HCT116 (cell line): ENCODE data around the gene GATC. TPM values are rescaled to one million over a fixed set of nuclear protein-coding genes. Genes with fewer than 3 reads are reported as not detected.

ENCODE experiments used
- ATAC-seq: fragments of 200-7000 bp; cut with Tn5 transposase; 2 replicates; pipeline ENCODE4 v1.9.1; 2020; ENCODE audit warnings: mild to moderate bottlenecking, moderate library complexity
- BruUV-seq: library from RNA; stranded (reverse); fragments of 400-500 nt; replicated peaks from 2 replicates; lab custom pipeline; 2021; lab: Mats Ljungman, UMichigan
- CTCF ChIA-PET: fragments of 300-600 bp; sonication (Branson Sonifier 250); formaldehyde crosslinking; loops from one replicate; lab custom pipeline; 2021; ENCODE audit warnings: antibody characterized with exemption; lab: Charles Lee
- POLR2A ChIA-PET: fragments of 300-600, 350-600 bp; sonication (Branson Sonifier 250); formaldehyde crosslinking; loops from one replicate; lab custom pipeline; 2021; ENCODE audit warnings: antibody characterized with exemption; lab: Charles Lee
- RAD21 ChIA-PET, 2 experiments: fragments of 300-600 bp; sonication (Branson Sonifier 250); formaldehyde crosslinking; loops; one replicate each; lab custom pipeline; 2023; ENCODE audit warnings: low total read pairs in 2 of 2; ENCODE audit not compliant: uncharacterized antibody in 2 of 2, unreplicated experiment in 2 of 2, low non-redundant PET in 1 of 2; lab: Charles Lee
- DNase-seq: peaks from one replicate; pipeline ENCODE4 v3.0.0-alpha.2; 2010; ENCODE audit warnings: low read depth, low spot score
- H2AFZ ChIP-seq: fragments of 200-600 bp; shearing (Covaris generic), sonication (generic); 2 replicates; pipeline ENCODE4 v1.6.1; 2017; ENCODE audit warnings: low read depth, mixed run types, mixed read lengths, antibody characterized with exemption, low read length; ENCODE audit not compliant: poor library complexity, severe bottlenecking
- H3K27ac ChIP-seq: 2 replicates; pipeline ENCODE4 v1.5.1; 2012; ENCODE audit warnings: low read depth, low read length
- H3K27me3 ChIP-seq: fragments of 200-600 bp; sonication (generic); 2 replicates; pipeline ENCODE4 v1.6.1; 2016; ENCODE audit warnings: mixed run types, low read length, mixed read lengths; ENCODE audit not compliant: insufficient read depth
- H3K36me3 ChIP-seq, 2 experiments: fragments of 200-500 bp in 1 of 2; fragments of 200-600 bp in 1 of 2; sonication (Bioruptor generic) in 1 of 2; sonication (generic) in 1 of 2; 2 replicates each; pipeline versions ENCODE4 v1.5.1 to v1.6.1; 2014 to 2016; ENCODE audit warnings: low read length in 2 of 2, inconsistent platforms in 1 of 2, mixed read lengths in 1 of 2, mixed run types in 1 of 2; ENCODE audit not compliant: insufficient read depth in 2 of 2, control insufficient read depth in 1 of 2
- H3K4me1 ChIP-seq, 2 experiments: fragments of 200-600 bp in 1 of 2; sonication (generic) in 1 of 2; 2 replicates each; pipeline versions ENCODE4 v1.5.1 to v1.6.1; 2012 to 2017; ENCODE audit warnings: low read length in 2 of 2, inconsistent platforms in 1 of 2, mild to moderate bottlenecking in 1 of 2, mixed read lengths in 1 of 2, mixed run types in 1 of 2, moderate library complexity in 1 of 2; ENCODE audit not compliant: insufficient read depth in 2 of 2, control insufficient read depth in 1 of 2
- H3K4me2 ChIP-seq: fragments of 200-600 bp; sonication (generic); 2 replicates; pipeline ENCODE4 v1.6.1; 2017; ENCODE audit warnings: mixed run types, low read length, mixed read lengths
- H3K4me3 ChIP-seq, 2 experiments: fragments of 200-600 bp in 1 of 2; sonication (generic) in 1 of 2; replicated peaks in 1 of 2; 2 replicates each; pipeline ENCODE4 v1.5.1; 2011 to 2016; ENCODE audit warnings: low read length in 2 of 2, control low read depth in 1 of 2, low read depth in 1 of 2, mild to moderate bottlenecking in 1 of 2, mixed read lengths in 1 of 2, mixed run types in 1 of 2
- H3K79me2 ChIP-seq: fragments of 200-600 bp; sonication (generic); 2 replicates; pipeline ENCODE4 v1.6.1; 2017; ENCODE audit warnings: mild to moderate bottlenecking, mixed run types, low read length, moderate library complexity, mixed read lengths; ENCODE audit not compliant: insufficient read depth
- H3K9ac ChIP-seq: fragments of 200-600 bp; sonication (generic); 2 replicates; pipeline ENCODE4 v1.6.1; 2016; ENCODE audit warnings: low read length, mixed read lengths
- H3K9me2 ChIP-seq: fragments of 200-600 bp; sonication (generic), shearing (Covaris generic); 2 replicates; pipeline ENCODE4 v1.6.1; 2017; ENCODE audit warnings: mixed run types, mild to moderate bottlenecking, moderate library complexity; ENCODE audit not compliant: insufficient read depth
- H3K9me3 ChIP-seq, 2 experiments: fragments of 200-500 bp in 1 of 2; fragments of 200-600 bp in 1 of 2; sonication (Bioruptor generic) in 1 of 2; sonication (generic) in 1 of 2; 2 replicates each; pipeline ENCODE4 v1.6.1; 2014 to 2017; ENCODE audit warnings: low read length in 2 of 2, mixed read lengths in 2 of 2, inconsistent platforms in 1 of 2, low read depth in 1 of 2, mild to moderate bottlenecking in 1 of 2, mixed run types in 1 of 2, moderate library complexity in 1 of 2; ENCODE audit not compliant: control insufficient read depth in 1 of 2, insufficient read depth in 1 of 2
- H4K20me1 ChIP-seq: fragments of 200-600 bp; sonication (generic), shearing (Covaris generic); 2 replicates; pipeline ENCODE4 v1.6.1; 2017; ENCODE audit warnings: mixed run types, mild to moderate bottlenecking, moderate library complexity; ENCODE audit not compliant: insufficient read depth
- ATF3 ChIP-seq: IDR thresholded peaks from 2 replicates; pipeline ENCODE4 v1.6.1; 2012
- ELF1 ChIP-seq: IDR thresholded peaks from 2 replicates; pipeline ENCODE4 v1.6.1; 2012; ENCODE audit warnings: low read depth, borderline replicate concordance
- FOSL1 ChIP-seq: IDR thresholded peaks from 2 replicates; pipeline ENCODE4 v1.6.1; 2012; ENCODE audit warnings: low read depth
- POLR2A ChIP-seq: IDR thresholded peaks from 2 replicates; pipeline ENCODE4 v1.7.0; 2011; ENCODE audit warnings: borderline replicate concordance; ENCODE audit not compliant: insufficient read depth, insufficient read length; ENCODE audit errors: extremely low read depth
- REST ChIP-seq: IDR thresholded peaks from 2 replicates; pipeline ENCODE4 v1.6.1; 2012; ENCODE audit warnings: low read depth
- SIN3A ChIP-seq: IDR thresholded peaks from 2 replicates; pipeline ENCODE4 v1.6.1; 2012; ENCODE audit warnings: low read depth
- TCF7L2 ChIP-seq: IDR thresholded peaks from 2 replicates; pipeline ENCODE4 v1.7.0; 2011; ENCODE audit warnings: borderline replicate concordance, inconsistent platforms; ENCODE audit not compliant: insufficient read depth, insufficient read length; ENCODE audit errors: extremely low read depth
- YY1 ChIP-seq: IDR thresholded peaks from 2 replicates; pipeline ENCODE4 v1.6.1; 2011; ENCODE audit warnings: low read length, low read depth, moderate library complexity, mild to moderate bottlenecking; ENCODE audit not compliant: insufficient replicate concordance; ENCODE audit errors: extremely low read depth
- ZNF274 ChIP-seq: fragments of 200-500 bp; sonication (Bioruptor generic); IDR thresholded peaks from 2 replicates; pipeline ENCODE4 v1.6.1; 2014; ENCODE audit warnings: mild to moderate bottlenecking, low read depth, low read length, inconsistent platforms
- intact Hi-C: fragments of 100-400 bp; cut with micrococcal nuclease; formaldehyde crosslinking; loops from 2 replicates; pipeline ENCODE4 v1.10.0; 2022
- total RNA-seq: library from RNA; stranded (reverse); gene quantifications from one replicate; pipeline ENCODE4 v1.2.1, GENCODE V29; 2021; ENCODE audit not compliant: unreplicated experiment

GATC gene
- total RNA-seq, 1 experiment from 2014 or later, result 48.7 TPM

DNA sequence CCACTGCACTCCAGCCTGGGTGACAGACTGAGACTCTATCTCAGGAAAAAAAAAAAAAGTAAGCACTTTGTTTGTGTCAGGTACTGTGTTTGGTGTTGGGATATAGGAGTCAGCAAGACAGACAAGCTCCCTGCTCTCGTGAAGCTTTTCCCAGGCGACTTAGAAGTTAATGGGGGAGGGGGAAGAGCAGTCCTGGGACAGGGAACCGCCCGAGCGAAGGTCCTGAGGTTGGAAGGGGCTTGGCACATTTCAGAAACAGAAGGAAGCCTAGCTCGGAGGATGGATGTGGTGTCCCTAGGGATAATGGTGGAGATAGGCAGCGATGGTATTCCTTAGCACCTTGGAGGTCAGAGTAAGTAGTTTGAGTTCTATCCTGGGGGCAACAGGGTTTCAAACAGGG is 16.9 kb upstream of the GATC start:
- H3K4me3 ChIP-seq, result no peak overlapping the region
- intact Hi-C loops, result loop anchor here (5.0 kb wide), 1 partner anchor 52 kb away; no protein-coding TSS in a partner anchor
- DNase-seq (no peak), ATAC-seq (no peak)
- no peak overlapping the region for H3K9ac ChIP-seq
- no peaks in the 10 kb centered on the region for H3K9me2 ChIP-seq
- H3K4me1 ChIP-seq, result peaks cover 3 to 29% of the 10 kb centered on the region in 2 experiments; a peak in 3 of 4 replicates
- ChIA-PET POLR2A (interaction anchor here (0.7 kb wide), 1 partner anchor 99 kb away, joined by 3 read pairs; the partner anchor contains the start of gene COQ5), CTCF (interaction anchor here (0.6 to 1.3 kb wide), 3 partner anchors 12 to 94 kb away, joined by 3 read pairs; no protein-coding TSS in a partner anchor), RAD21 (no interaction called here)
- no peaks in the 10 kb centered on the region for H3K79me2 ChIP-seq
- no peaks in the 10 kb centered on the region for H3K36me3 ChIP-seq
- H3K27me3 ChIP-seq, result no peaks in the 10 kb centered on the region
- H2AFZ ChIP-seq, result no peak overlapping the region
- no peak for TF ChIP-seq SIN3A
- TF ChIP-seq FOSL1, result no peak
- no peak for TF ChIP-seq TCF7L2
- TF ChIP-seq ELF1, result no peak
- TF ChIP-seq POLR2A, result no peak
- no peak for TF ChIP-seq YY1
- no peak for TF ChIP-seq ZNF274
- TF ChIP-seq REST, result no peak
- TF ChIP-seq ATF3, result no peak
- H3K9me3 ChIP-seq, result no peaks in the 10 kb centered on the region; a peak in 1 of 4 replicates
- H3K4me2 ChIP-seq, result no peak overlapping the region
- H4K20me1 ChIP-seq, result no peaks in the 10 kb centered on the region
- BruUV-seq, result no TSS peak
- no peak overlapping the region for H3K27ac ChIP-seq
